Stimulated activated CD8-positive, alpha-beta memory T cell treated with anti-CD3 and anti-CD28 coated beads, Interleukin-7, amount 100 ng/mL, for 4 hours (primary cell): ENCODE results near the gene POU2F1.
"Not testable (repeated sequence)": the region's sequence is repeated elsewhere in the genome, so short reads cannot be mapped to it uniquely, and the experiment has no call there.

Experiments
- DNase-seq, 2 donors: peaks; one replicate each; pipeline ENCODE4 v3.0.0-alpha.2; 2020; ENCODE audit warnings: low read depth in 2 of 2

Gene POU2F1

GRCh38 chr1:167312871-167313270 lies 92.2 kb downstream of the POU2F1 start:
- no peak for DNase-seq

- DNase-seq: no peak
Measured at GRCh38 chr1:167314671-167315070, 94.0 kb downstream of the POU2F1 start.

GRCh38 chr1:167317463-167317862 lies 96.8 kb downstream of the POU2F1 start:
- DNase-seq: no peak

- DNase-seq: not testable (repeated sequence)
Measured at GRCh38 chr1:167319206-167319605, 98.5 kb downstream of the POU2F1 start.

- no peak for DNase-seq
Measured at GRCh38 chr1:167322483-167322882, 101.8 kb downstream of the POU2F1 start.

- DNase-seq: no peak
Measured at GRCh38 chr1:167325151-167325550, 104.5 kb downstream of the POU2F1 start.

- no peak for DNase-seq
Measured at GRCh38 chr1:167328306-167328815, 107.7 kb downstream of the POU2F1 start.

GRCh38 chr1:167328816-167329483 lies 108.3 kb downstream of the POU2F1 start:
- no peak for DNase-seq

GRCh38 chr1:167330601-167331293 lies 110.1 kb downstream of the POU2F1 start:
- no peak for DNase-seq

- DNase-seq: no peak
Measured at GRCh38 chr1:167331650-167332049, 111.0 kb downstream of the POU2F1 start.

GRCh38 chr1:167332503-167332902 lies 111.8 kb downstream of the POU2F1 start:
- no peak for DNase-seq

GRCh38 chr1:167333124-167333523 lies 112.4 kb downstream of the POU2F1 start:
- no peak for DNase-seq

GRCh38 chr1:167333703-167334102 lies 113.0 kb downstream of the POU2F1 start:
- no peak for DNase-seq

GRCh38 chr1:167339405-167339804 lies 118.7 kb downstream of the POU2F1 start:
- DNase-seq: no peak

- DNase-seq: no peak
Measured at GRCh38 chr1:167342846-167343245, 122.2 kb downstream of the POU2F1 start.

GRCh38 chr1:167344112-167344511 lies 123.4 kb downstream of the POU2F1 start:
- no peak for DNase-seq

GRCh38 chr1:167344615-167345385 lies 124.1 kb downstream of the POU2F1 start:
- DNase-seq: no peak

GRCh38 chr1:167345386-167345733 lies 124.7 kb downstream of the POU2F1 start:
- DNase-seq: no peak

- no peak for DNase-seq
Measured at GRCh38 chr1:167357305-167357704, 136.6 kb downstream of the POU2F1 start.

GRCh38 chr1:167359295-167359694 lies 138.6 kb downstream of the POU2F1 start:
- no peak for DNase-seq

GRCh38 chr1:167360120-167360519 lies 139.4 kb downstream of the POU2F1 start:
- no peak for DNase-seq

- no peak for DNase-seq
Measured at GRCh38 chr1:167362638-167363037, 142.0 kb downstream of the POU2F1 start.

GRCh38 chr1:167364826-167365225 lies 144.1 kb downstream of the POU2F1 start:
- DNase-seq: no peak
